GM19397 (cell line): ENCODE results near the gene SYNE1.

ENCODE experiments used
- ATAC-seq: cut with Tn5 transposase; IDR thresholded peaks from one replicate; pipeline ENCODE4 v1.9.1; 2021; ENCODE audit warnings: mild to moderate bottlenecking, moderate library complexity; ENCODE audit not compliant: unreplicated experiment

Gene SYNE1

DNA sequence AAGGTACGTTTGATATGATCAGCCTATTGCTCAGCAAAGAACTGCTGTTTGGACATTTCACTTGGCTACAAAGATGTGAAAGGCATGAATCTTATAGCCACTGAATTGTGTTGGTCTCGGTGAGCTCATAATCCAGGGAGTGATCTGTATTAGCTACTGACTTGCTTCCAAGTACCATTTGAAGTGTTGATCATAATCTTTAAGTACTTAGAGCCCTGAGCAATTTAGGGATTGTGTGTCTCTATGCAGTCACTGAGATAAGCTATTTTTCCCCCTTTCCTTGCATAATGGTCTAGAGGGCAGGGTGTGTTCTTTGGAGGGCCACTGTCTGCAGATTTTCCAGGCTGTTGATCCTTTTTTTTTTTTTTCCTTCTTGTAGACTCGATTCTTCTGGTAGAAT is 436.0 kb downstream of the SYNE1 start:
- ATAC-seq = no peak

DNA sequence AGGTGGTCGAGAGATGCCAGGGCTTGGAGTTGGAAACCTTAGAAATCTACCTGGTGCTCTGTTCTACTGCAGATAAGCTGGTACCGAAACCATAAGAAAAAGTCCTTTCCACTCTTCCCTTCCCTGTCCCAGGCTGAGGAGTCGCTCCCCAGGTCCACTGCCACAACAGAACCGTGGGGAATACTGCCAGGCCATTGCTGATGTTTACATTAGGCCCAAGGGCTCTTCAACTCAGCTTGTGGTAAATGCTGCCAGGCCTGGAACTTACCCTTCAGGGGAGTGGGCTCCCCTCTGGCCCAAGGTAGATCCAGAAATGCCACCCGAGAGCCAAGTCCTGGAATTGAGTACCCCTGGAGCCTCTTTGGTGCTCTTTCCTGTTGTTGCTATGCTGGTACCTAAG is 441.3 kb downstream of the SYNE1 start:
- no peak for ATAC-seq

DNA sequence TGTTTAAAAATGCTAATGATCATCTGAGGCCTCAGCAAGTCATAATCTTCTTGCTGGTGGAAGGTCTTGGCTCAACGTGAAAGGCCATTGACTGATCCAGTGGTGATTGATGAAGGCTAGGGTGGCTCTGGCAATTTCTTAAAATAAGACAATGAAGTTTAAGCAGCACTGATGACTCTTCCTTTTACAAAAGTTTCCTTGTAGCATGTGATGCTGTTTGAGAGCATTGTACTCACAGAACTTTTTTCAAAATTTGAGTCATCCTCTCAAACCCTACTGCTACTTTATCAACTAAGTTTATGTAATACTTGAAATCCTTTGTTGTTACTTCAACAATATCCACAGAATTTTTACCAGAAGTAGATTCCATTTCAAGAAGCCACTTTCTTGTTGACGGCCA is 447.4 kb downstream of the SYNE1 start:
- ATAC-seq = no peak

DNA sequence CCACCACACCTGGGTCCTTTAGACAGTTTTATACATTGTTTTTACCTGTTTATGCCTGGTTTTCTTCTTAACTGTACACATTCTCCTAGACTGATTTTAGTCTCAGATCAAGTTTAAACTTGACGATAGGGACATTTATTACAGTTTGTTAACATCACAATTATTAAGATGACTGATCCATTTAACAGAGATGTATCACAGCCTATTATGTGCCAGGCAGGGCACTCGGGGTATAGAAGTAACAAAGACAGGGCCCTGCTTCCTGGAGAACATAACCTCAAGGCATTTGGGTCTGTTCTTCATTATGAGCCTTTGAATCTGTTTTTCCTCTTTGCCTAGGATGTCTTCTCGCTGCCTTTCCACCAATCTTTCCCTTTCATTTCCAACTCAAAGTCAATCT is 449.2 kb downstream of the SYNE1 start:
- no peak for ATAC-seq

DNA sequence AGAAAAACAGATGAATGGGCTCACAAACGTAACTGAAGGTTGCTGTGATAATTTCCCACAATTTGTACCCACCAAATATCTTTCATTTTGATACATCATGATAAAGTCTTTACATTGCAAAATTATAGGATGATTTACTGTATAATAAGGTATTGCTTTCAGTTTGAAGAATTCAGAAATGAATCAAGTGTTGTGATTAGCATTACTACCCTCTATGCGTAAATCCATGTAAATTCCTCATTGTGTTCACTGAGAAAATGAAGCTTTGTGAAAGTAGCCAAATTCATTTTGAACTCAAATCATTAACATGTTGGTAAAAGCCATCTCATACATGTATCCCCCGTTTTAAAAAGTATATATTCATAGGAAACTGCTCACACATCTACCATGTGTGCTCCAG is 450.3 kb downstream of the SYNE1 start:
- ATAC-seq = no peak

DNA sequence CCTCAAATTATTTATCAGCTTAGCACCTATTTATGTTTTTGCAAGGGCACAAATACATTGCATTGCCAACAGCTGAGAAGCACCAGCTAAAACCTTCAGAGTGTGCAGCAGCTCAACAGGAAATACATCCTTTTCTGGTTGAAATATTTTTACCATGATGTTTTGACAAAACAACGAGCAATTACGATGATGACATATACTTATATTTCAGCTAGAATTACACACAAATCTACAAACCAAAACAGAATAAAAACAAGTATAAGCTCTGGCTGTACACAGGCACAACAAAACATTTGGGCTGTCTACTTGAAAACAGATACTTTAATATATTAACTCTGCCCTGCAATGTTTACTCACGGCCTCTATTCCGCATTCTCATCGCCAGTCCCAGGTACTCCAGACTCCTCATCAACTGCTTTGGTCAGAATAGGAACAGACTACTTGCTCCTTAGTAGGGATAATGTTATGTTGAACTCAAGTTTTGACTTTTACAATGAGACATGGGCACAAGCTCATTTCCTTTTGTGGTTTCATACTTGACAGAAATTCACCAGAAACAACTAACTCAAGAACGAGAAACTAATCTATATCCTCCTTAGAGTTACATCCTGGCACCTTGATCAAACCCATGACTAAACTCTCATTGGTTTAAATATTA is 452.1 kb downstream of the SYNE1 start:
- peak; percentile 58 for ATAC-seq

DNA sequence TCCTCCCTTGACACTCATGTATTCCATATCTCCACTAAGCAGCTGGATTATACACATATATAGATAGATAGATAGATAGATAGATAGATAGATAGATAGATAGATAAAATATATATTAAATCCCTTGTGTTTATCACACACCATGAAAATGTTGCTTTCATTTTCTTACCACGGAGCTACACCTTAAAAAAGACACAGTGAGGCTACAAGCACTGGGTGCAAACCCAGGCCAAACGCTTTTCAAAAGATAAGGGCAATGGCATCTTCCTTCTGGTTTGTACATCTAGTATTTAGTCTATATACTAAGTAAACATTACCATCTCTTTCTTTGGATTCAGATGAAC is 452.6 kb downstream of the SYNE1 start:
- ATAC-seq = peak; percentile 30

DNA sequence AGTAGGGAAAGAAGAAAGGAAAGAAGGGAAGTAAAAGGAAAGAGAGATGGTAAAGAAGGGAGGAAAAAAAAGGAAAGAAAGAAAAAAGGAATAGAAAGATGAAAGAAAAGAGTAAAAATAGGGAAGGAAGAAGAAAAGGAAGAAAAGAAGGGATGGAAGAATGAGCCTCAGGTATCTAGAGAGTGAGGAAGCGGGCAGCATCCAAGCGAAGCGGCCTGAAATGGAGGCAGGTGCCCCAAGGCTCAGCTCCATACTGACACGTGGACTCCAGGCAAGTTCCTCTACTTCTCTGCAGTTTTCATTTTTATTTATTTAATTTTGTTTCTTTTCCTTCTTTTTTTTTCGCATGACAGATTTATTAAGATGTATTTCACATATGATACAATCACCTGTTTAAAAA is 456.6 kb downstream of the SYNE1 start:
- no peak for ATAC-seq

DNA sequence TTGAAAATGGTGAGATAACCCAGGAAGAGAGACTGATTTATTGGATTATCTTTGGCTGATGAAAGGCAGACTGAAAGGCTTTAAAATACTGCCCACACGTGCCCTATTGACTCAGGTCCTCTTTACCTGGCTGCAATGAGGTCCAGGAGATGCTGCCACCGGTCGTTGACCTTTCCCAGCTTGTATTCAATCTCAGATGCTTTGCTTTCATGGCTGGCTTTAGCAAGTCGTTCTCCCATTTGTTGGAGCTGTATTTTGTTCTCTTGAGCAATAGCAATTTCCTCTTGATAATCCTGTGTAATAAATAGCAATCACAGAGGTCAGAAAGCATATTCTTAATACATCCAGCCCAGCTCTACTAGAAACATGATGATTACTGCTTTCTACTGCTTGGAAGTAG is 460.9 kb downstream of the SYNE1 start:
- ATAC-seq = no peak

DNA sequence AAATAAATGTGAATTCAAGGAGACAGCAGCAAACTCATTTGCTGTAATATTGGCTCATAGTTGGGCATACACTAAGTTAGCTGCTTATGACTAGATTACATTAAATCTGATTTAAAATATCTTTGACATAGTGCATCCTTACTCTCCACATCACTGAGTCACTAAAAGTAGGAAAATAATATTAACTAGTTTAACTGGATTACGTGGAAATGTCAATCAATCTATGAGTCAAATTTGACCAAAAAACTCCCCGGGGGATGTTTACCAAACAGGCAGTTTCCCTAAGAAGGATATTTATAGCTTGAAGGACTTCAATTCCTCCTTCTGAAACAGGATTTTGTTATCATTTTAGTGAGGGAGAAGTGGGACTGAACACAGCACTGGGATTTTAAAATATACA is 463.2 kb downstream of the SYNE1 start:
- no peak for ATAC-seq

DNA sequence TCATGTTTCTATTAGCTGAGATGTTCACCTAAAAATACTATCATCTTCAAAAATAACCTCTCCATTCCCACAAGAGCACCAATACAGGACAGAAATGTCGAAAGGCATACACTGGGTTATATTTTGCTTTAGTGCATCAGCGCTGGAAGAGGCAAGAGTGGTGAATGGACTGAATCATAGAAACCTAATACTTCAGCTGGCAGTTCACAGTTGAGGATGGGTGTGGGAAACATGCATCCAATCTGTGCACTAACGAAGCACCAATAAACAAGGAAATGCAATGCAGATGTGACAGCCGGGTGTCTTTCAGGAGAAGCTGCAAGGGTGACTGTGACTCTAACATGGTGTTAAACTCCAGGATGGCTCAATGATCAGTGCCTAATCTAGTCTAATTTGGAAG is 463.8 kb downstream of the SYNE1 start:
- no peak for ATAC-seq

DNA sequence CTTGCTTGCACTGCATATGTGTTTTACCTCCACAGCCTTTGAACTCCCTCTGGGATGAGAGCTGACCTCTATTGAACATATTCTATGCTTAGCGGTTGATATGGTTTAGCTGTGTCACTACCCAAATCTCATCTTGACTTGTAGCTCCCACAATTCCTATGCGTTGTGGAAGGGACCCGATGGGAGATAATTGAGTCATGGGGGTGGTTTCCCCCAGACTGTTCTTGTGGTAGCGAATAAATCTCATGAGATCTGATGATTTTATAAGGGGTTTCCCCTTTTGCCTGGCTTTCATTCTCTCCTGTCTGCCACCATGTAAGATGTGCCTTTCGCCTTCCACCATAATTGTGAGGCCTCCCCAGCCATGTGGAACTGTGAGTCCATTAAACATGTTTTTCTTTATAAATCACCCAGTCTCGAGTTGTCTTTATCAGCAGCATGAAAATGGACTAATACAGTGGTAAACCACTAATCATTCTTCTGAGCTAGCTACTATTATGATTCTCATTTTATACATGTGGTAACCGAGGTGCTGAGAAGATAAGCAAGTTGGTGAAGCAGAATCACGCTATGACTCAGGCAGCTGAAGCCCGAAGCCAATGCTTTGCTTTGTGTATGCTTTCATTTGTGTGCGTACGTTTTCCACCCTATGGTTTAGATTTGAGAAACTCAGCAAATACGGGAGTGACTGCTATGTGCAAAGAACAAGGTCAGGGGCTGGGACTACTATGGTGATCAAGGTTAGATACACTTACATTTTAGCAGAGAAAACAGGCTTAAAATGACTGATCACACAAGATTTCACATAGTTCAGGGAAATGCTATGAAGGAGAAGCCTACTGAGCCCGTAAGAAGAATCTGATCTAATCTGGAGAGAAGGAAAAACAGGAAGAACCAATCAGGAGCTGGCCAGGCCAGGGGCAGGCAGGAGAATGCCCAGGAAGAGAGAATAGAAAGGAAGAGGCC is 466.2 kb downstream of the SYNE1 start:
- peak; percentile 97 for ATAC-seq

DNA sequence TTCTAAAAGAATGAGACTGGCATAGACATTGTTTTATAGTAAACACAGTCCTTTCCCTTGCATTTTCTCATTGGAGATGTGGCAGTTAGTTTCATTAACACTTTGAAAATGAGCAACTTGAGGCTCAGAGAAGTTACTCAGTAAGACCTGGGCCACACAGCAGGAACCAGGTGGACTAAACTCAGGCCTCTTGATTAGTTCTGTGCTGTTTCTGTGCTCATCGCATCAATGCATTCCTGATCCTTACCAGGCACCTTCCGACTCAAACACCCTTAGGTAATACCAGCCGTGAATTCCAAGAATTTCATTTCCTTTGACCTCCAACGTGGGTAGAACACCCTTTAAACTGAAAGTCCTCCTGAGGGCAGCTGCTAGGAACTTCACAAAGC is 466.9 kb downstream of the SYNE1 start:
- ATAC-seq = no peak

DNA sequence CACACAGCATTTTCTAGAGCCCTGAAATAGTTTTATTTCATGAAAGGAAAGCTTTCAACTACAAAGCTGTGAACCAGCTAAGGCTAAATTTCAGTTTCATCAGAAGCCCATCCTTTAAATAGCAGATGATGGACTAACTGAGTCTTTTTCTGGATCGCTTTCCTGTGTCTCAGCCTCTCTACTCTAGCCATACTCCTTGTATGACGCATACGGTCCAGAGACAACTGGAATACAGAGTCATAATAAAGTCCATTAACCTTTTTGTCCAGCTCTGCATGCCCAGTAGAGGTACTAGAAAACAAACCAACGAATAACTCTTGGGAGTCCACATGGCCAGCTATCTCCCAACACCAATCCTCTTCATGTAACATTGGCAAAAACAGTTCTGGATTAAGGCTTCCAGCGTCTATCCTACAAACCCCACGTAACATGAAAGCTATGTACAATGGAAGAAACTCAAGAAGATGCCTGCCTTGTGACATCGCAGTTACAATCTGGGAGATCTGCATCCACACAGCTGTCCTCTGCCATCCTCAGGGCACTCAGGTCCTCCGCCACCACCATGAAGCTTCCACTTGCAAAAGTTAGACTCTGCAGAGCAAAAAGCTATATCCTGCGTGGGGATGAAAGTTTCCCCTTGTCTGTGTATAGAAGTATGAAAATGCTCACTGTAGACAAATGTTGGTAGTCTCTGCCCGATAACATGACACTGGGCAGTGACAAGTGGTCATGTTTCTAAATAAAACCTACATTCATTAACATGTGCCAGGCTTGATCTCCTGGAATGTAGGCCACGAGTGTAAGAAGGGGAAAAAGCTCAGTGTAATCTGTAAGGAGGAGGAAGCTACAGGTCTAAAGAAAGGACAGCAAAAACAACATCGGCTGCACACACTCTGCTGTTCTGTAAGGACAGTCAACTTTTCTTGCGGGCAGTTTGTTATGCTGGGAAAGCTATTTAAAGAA is 469.2 kb downstream of the SYNE1 start:
- ATAC-seq = no peak

DNA sequence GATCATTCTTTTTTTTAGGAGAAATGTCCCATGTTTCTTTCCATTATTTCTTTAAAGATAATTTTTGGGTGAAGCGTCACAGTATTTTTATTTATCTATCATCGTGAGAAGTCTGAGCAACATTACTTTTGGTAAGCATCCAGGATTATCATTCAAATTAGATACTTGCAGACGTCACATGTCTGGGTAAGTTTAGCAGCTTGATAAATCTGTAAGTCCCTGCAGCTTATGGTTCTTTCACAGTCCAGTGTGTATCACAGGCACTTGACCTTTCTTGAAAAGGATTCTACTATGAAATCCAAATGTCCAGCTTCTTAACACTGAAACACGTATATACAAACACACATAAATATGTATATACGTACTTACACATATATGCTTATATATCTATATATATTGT is 470.3 kb downstream of the SYNE1 start:
- ATAC-seq = no peak

DNA sequence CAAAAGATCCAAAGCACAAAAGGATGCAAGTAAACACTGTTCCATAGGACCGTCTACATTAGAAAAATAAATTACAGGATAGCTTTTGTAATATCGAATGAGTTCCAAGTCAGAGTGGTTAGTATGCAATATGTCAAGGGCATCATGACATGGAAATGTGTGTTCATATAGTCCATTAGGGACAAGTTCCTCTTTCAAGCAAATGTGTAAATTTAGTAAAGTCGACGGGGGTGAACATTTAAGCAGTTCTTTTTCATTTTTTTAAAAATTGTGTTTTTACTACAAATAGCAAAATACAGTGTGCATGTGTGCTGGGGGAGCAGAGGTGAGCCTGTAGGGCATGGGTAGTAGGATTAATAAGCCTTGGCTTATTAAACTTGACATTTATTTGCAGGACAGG is 470.7 kb downstream of the SYNE1 start:
- ATAC-seq = no peak

DNA sequence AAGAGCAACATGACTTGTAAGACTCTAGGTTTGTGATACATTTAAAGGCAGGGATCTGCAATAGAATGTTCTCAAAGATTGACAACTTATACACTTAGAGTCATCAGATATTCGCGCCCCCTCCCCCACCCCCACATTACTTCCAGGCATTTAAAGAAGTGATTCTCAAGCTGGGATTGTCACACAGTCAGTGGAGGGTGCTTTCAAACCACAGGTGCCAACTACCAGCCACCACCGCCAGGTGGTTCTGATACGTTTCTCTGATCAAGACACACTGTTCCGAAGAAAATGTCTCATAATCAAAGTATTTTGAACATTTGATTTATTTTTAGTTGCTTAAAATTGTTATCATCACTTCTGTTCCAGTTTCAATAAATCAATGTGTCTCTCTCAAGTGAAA is 472.2 kb downstream of the SYNE1 start:
- ATAC-seq = no peak

DNA sequence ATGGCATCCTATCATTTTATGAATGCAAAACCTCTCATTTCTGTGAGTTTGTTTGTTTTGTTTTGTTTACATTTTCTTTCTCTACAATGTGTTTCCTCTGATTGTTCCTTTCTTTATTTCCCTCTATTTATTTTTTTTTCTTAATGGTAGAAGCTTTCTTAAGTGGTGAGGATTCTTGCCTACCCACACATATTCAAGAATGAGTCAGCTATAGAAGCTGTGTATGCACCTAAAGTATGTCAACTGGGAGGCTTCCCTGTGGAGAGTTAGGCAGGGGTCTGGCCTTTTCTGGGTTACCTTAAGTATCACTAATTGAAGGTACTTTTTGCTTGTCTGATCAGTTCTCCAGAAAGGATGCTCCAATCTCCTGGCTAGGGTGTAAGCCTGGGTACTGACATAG is 475.7 kb downstream of the SYNE1 start:
- no peak for ATAC-seq

DNA sequence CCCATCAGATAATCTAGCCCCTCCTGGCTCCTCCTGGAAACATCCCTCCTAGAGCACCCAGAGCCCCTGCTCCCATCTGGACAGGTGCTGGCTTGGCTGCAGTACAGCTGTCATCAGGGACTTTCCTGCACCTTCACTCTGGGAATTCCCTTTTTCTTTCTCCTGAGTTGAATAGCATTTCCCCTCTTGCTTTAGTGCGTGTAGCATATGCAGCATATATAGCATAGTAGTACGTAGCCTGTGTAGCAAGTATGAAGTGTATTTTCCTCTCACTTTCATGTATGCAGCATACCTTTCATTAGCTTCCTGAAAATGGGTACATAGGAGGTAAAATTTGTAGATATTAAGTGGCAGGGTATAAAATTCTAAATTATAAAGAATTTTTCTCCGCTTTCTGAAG is 476.8 kb downstream of the SYNE1 start:
- ATAC-seq = peak; percentile 96

DNA sequence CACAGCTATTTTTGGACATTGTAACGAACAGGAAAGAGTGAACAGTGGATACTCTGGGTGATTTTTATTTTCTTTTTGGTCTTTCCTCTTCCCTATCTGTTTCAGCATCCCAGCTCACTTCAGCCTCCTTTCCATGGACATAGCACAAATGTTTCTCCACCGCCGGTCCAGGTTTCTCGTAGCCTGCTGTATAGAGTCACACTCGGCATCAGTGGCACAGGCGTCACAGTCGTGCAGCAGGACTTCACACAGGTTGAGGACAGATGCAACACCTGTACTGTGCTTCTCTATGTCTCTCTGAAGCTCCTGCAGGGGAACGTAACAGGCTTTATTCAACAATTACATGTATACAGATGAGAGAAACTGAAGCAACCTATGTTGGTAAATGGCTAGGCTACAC is 481.4 kb downstream of the SYNE1 start:
- no peak for ATAC-seq

DNA sequence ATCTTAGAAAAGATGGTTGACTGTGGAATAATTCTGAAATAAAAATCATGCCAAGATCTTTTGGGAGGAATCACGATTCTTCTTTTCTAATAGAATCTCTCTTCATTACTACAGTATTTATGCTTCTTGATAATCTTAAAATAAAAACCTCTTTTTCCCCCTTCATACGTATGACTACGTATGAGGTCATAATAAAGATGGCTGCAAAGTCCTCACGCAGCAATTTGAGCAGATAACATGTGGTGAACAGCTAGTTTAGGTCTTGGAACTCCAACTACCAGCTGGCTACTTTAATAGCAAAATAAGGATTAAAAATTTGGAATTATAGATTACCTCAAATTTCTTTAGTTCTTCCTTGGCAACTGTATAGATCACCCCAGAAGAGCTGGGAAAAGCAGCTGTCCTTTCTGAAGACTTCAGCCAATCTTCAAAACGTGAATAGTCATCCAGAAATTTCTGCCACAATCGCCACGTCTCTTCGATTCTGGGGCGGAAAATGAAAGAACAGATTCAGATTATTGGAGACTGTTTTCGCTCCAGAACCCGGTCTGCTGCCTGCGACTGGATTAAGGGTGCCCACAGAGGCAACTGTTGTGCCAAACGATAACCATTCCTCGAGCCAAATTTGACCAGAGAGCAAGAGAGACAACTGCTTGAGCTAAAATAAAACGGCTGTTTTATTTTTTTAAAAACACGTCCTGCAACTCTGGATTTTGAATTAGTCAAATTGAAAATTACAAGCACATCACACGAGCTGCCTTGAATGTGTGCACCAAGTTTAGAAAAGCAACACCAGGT is 482.4 kb downstream of the SYNE1 start:
- ATAC-seq = no peak
